ENCODE data around the gene JAZF1. TPM values are rescaled to one million over a fixed set of nuclear protein-coding genes. Genes with fewer than 3 reads are reported as not detected.

Gene JAZF1
- total RNA-seq, 1 experiment from 2014 or later: 14.2 TPM

DNA sequence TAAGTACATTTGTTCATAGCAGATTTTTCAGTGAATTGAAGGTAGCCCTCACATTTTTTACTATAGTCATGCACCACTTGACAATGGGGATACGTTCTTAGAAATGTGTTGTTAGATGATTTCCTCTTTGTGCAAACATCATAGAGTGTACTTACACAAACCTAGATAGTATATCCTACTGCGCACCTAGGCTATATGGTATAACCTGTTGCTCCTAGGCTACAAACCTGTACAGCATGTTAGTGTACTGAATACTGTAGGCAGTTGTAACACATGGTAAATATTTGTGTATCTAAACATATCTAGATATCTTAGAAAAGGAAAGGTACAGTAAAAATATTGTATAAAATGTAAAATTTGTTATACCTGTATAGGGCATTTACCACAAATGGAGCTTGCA is 399.4 kb downstream of the JAZF1 start:
- no peak for DNase-seq (ENCODE audit: unreplicated experiment)
- Mint-ChIP-seq H3K27me3 (ENCODE audit: insufficient read depth, unreplicated experiment) (no peaks in the 10 kb centered on the region), H3K9me3 (ENCODE audit: unreplicated experiment) (no peaks in the 10 kb centered on the region), H3K4me1 (ENCODE audit: insufficient read depth, unreplicated experiment) (peaks cover 13% of the 10 kb centered on the region), H3K4me3 (ENCODE audit: unreplicated experiment) (no peak overlapping the region), H3K27ac (ENCODE audit: low read depth, unreplicated experiment) (no peak overlapping the region), H3K36me3 (ENCODE audit: insufficient read depth, unreplicated experiment) (peaks cover 10% of the 10 kb centered on the region)
- ChIA-PET CTCF (interaction anchor here (0.5 to 2.3 kb wide), 3 partner anchors 240 to 811 kb away, joined by 3 to 10 read pairs (median 3); partner anchors contain the start of gene HOXA13), POLR2A (interaction anchor here (1.3 kb wide), 1 partner anchor 41 kb away, joined by 6 read pairs; the partner anchor contains the start of gene TAX1BP1)
- TF ChIP-seq, protein P1, sequence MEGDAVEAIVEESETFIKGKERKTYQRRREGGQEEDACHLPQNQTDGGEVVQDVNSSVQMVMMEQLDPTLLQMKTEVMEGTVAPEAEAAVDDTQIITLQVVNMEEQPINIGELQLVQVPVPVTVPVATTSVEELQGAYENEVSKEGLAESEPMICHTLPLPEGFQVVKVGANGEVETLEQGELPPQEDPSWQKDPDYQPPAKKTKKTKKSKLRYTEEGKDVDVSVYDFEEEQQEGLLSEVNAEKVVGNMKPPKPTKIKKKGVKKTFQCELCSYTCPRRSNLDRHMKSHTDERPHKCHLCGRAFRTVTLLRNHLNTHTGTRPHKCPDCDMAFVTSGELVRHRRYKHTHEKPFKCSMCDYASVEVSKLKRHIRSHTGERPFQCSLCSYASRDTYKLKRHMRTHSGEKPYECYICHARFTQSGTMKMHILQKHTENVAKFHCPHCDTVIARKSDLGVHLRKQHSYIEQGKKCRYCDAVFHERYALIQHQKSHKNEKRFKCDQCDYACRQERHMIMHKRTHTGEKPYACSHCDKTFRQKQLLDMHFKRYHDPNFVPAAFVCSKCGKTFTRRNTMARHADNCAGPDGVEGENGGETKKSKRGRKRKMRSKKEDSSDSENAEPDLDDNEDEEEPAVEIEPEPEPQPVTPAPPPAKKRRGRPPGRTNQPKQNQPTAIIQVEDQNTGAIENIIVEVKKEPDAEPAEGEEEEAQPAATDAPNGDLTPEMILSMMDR (IDR thresholded peaks at IDR 0.05; ENCODE audit: unreplicated experiment): no peak
- intact Hi-C loops (cut with micrococcal nuclease): loop anchor here (5.0 to 10.0 kb wide), 3 partner anchors 141 to 314 kb away; no protein-coding TSS in a partner anchor
- no TSS peak for BruUV-seq (replicated peaks)

Other genes with a start within 250 kb of the JAZF1 start
- gene CREB5, start 231.7 kb upstream of the JAZF1 start, total RNA-seq (2022): 30.0 and 40.5 TPM in 2 replicates

All from MCF 10A (cell line).